Umbilical cord (tissue), 2 donors: Measurements from ENCODE around the gene EPM2A. TPM values are rescaled to one million over a fixed set of nuclear protein-coding genes. Genes with fewer than 3 reads are reported as not detected.

ENCODE experiments used
- DNase-seq: peaks from one replicate; pipeline ENCODE4 v3.0.0-alpha.2; 2015; ENCODE audit warnings: low spot score
- total RNA-seq: library from RNA; depleted of rRNA; stranded (reverse); fragments of >200 nt; gene quantifications from one replicate; pipeline ENCODE4 v1.2.3, GENCODE V29; 2014; ENCODE audit warnings: low replicate concordance; ENCODE audit not compliant: insufficient read depth

EPM2A gene
- total RNA-seq, 1 donor from 2014 or later: 27.7 TPM

- no peak for DNase-seq
These were observed 53.4 kb downstream of the EPM2A start for GRCh38 chr6:145681965-145682364.

GRCh38 chr6:145673504-145673903, 61.8 kb downstream of the EPM2A start:
- DNase-seq: no peak

GRCh38 chr6:145670311-145670710, 65.0 kb downstream of the EPM2A start:
- DNase-seq: no peak

GRCh38 chr6:145669627-145670034, 65.7 kb downstream of the EPM2A start:
- DNase-seq: no peak

GRCh38 chr6:145668844-145669243, 66.5 kb downstream of the EPM2A start:
- DNase-seq: no peak

- no peak for DNase-seq
These were observed 74.6 kb downstream of the EPM2A start for GRCh38 chr6:145660676-145661075.

GRCh38 chr6:145656128-145656527, 79.2 kb downstream of the EPM2A start:
- DNase-seq: no peak

- no peak for DNase-seq
These were observed 82.7 kb downstream of the EPM2A start for GRCh38 chr6:145652572-145652971.

- no peak for DNase-seq
These were observed 83.3 kb downstream of the EPM2A start for GRCh38 chr6:145651988-145652387.

- DNase-seq: no peak
These were observed 87.2 kb downstream of the EPM2A start for GRCh38 chr6:145648149-145648548.

GRCh38 chr6:145647602-145648001, 87.7 kb downstream of the EPM2A start:
- no peak for DNase-seq

- no peak for DNase-seq
These were observed 91.6 kb downstream of the EPM2A start for GRCh38 chr6:145643760-145644159.

- peak; percentile 88 for DNase-seq
These were observed 101.2 kb downstream of the EPM2A start for GRCh38 chr6:145633981-145634627.

GRCh38 chr6:145632971-145633370, 102.3 kb downstream of the EPM2A start:
- no peak for DNase-seq

GRCh38 chr6:145631374-145631773, 103.9 kb downstream of the EPM2A start:
- no peak for DNase-seq

GRCh38 chr6:145630598-145630997, 104.7 kb downstream of the EPM2A start:
- DNase-seq: no peak

GRCh38 chr6:145629478-145629877, 105.8 kb downstream of the EPM2A start:
- DNase-seq: no peak

- no peak for DNase-seq
These were observed 107.9 kb downstream of the EPM2A start for GRCh38 chr6:145627451-145627850.

GRCh38 chr6:145626857-145627256, 108.5 kb downstream of the EPM2A start:
- no peak for DNase-seq

- no peak for DNase-seq
These were observed 112.1 kb downstream of the EPM2A start for GRCh38 chr6:145623231-145623630.

GRCh38 chr6:145621776-145622175, 113.5 kb downstream of the EPM2A start:
- DNase-seq: no peak

- DNase-seq: no peak
These were observed 115.2 kb downstream of the EPM2A start for GRCh38 chr6:145620088-145620487.

- DNase-seq: no peak
These were observed 125.8 kb downstream of the EPM2A start for GRCh38 chr6:145609521-145609920.

GRCh38 chr6:145608850-145609249, 126.5 kb downstream of the EPM2A start:
- DNase-seq: no peak
